ENCODE results near the gene ZNF746. TPM values are rescaled to one million over a fixed set of nuclear protein-coding genes. Genes with fewer than 3 reads are reported as not detected.

The ZNF746 gene
- polyA plus RNA-seq, 1 donor from 2014 or later, result 17.2 TPM

GRCh38 chr7:149450821-149451220 lies 46.8 kb downstream of the ZNF746 start:
- Histone ChIP-seq H4K20me1 (ENCODE audit: insufficient read depth) (no peaks in the 10 kb centered on the region), H3K27me3 (ENCODE audit: insufficient read depth, low read depth, low read length) (no peaks in the 10 kb centered on the region), H3F3A (ENCODE audit: insufficient read depth, low read length, poor library complexity, severe bottlenecking) (no peaks in the 10 kb centered on the region), H3K79me2 (replicated peaks; ENCODE audit: insufficient read depth, low read length) (no peaks in the 10 kb centered on the region), H3K4me2 (ENCODE audit: low read length) (no peak overlapping the region), H3K4me3 (ENCODE audit: low read length) (no peak overlapping the region), H2AFZ (ENCODE audit: low read depth, low read length) (no peak overlapping the region), H3K9ac (ENCODE audit: low read length) (no peak overlapping the region), H3K9me3 (ENCODE audit: low read length) (no peaks in the 10 kb centered on the region), H3K9me2 (ENCODE audit: insufficient read depth, low read length) (no peaks in the 10 kb centered on the region), H3K27ac (ENCODE audit: low read length) (no peak overlapping the region), H3K36me3 (ENCODE audit: insufficient read depth, low read length) (peaks cover 8% of the 10 kb centered on the region)
- TF ChIP-seq TAF1 (IDR thresholded peaks at IDR 0.05; ENCODE audit: low read depth) (no peak), REST (IDR thresholded peaks at IDR 0.05; ENCODE audit: borderline replicate concordance) (no peak), CTCF (IDR thresholded peaks at IDR 0.05; ENCODE audit: poor library complexity, severe bottlenecking) (no peak), EP300 (conservative IDR thresholded peaks at IDR 0.05; ENCODE audit: poor library complexity, severe bottlenecking) (no peak), RAD21 (conservative IDR thresholded peaks at IDR 0.05) (no peak), MXI1 (conservative IDR thresholded peaks at IDR 0.05; ENCODE audit: poor library complexity, severe bottlenecking) (no peak), EZH2 (IDR thresholded peaks at IDR 0.05; ENCODE audit: borderline replicate concordance, insufficient read depth, low read length, poor library complexity, severe bottlenecking) (no peak), SMC3 (conservative IDR thresholded peaks at IDR 0.05; ENCODE audit: poor library complexity) (no peak), POLR2AphosphoS5 (IDR thresholded peaks at IDR 0.05) (no peak)

GRCh38 chr7:149449897-149450296 lies 47.7 kb downstream of the ZNF746 start:
- peaks cover 8% of the 10 kb centered on the region for H3K36me3 ChIP-seq (ENCODE audit: insufficient read depth, low read length)

More at GRCh38 chr7:149449897-149450296, 47.7 kb downstream of the ZNF746 start:
- Histone ChIP-seq H3K27me3 (ENCODE audit: insufficient read depth, low read depth, low read length) (no peaks in the 10 kb centered on the region), H3K4me2 (ENCODE audit: low read length) (no peak overlapping the region), H3F3A (ENCODE audit: insufficient read depth, low read length, poor library complexity, severe bottlenecking) (no peaks in the 10 kb centered on the region), H3K4me3 (ENCODE audit: low read length) (no peak overlapping the region), H2AFZ (ENCODE audit: low read depth, low read length) (no peak overlapping the region), H3K9me3 (ENCODE audit: low read length) (no peaks in the 10 kb centered on the region), H3K9ac (ENCODE audit: low read length) (no peak overlapping the region), H3K9me2 (ENCODE audit: insufficient read depth, low read length) (no peaks in the 10 kb centered on the region), H3K27ac (ENCODE audit: low read length) (no peak overlapping the region), H4K20me1 (ENCODE audit: insufficient read depth) (no peaks in the 10 kb centered on the region), H3K79me2 (replicated peaks; ENCODE audit: insufficient read depth, low read length) (no peaks in the 10 kb centered on the region)
- TF ChIP-seq TAF1 (IDR thresholded peaks at IDR 0.05; ENCODE audit: low read depth) (no peak), EZH2 (IDR thresholded peaks at IDR 0.05; ENCODE audit: borderline replicate concordance, insufficient read depth, low read length, poor library complexity, severe bottlenecking) (no peak), SMC3 (conservative IDR thresholded peaks at IDR 0.05; ENCODE audit: poor library complexity) (no peak), EP300 (conservative IDR thresholded peaks at IDR 0.05; ENCODE audit: poor library complexity, severe bottlenecking) (no peak), POLR2AphosphoS5 (IDR thresholded peaks at IDR 0.05) (no peak), REST (IDR thresholded peaks at IDR 0.05; ENCODE audit: borderline replicate concordance) (no peak), RAD21 (conservative IDR thresholded peaks at IDR 0.05) (no peak), MXI1 (conservative IDR thresholded peaks at IDR 0.05; ENCODE audit: poor library complexity, severe bottlenecking) (no peak), CTCF (IDR thresholded peaks at IDR 0.05; ENCODE audit: poor library complexity, severe bottlenecking) (no peak)
